GM18861 (cell line): ENCODE data around the gene PDZRN3.
"Not testable (repeated sequence)": the region's sequence is repeated elsewhere in the genome, so short reads cannot be mapped to it uniquely, and the experiment has no call there.

Experiments
- ATAC-seq: cut with Tn5 transposase; IDR thresholded peaks from one replicate; pipeline ENCODE4 v1.9.1; 2021; ENCODE audit not compliant: unreplicated experiment

PDZRN3 gene

DNA sequence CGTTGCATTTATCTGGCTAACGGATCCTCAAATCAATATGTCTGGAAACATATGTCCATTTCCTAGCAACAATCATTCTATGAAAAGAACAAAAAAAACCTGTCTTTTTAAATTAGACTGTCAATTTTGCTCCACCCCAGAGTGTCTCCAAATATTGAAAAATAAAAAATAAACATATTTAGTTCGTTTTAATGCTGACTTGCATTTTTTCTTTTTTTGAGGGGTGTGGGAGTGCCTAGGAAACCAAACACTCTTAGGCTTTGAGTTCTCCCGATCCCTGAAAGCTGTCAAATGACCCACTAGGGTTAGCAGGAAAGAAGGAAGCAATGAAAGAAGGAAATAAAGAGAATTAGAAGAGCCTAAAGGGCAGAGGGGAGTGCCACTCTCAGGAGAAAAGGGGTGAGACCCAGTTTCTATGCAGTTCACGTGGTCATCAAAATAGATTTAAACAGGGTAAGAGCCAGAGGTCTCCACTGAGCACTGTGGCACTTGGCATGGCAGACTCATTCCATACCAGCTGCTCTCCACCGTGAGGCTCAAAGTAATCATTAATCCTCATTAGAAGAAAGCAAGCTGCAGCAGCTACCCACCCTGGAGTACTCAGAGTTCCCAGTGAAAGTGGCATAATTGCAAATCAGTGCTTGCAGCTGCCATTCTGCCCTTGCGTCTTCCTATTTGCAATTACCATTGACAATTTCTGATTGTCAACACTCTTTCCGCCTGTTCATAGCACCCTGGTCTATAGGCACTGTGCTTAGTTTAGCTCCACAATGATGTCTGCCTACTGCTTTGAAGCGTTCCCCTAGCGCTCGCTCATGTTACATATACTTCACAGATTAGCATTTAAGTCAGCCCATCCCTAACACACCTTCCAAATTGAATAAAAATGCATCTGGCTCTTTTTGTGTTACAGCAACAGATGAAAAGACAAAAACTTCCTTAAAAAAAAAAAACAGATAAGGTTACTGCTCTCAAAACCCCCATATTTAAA, 32.3 kb downstream of the PDZRN3 start:
- no peak for ATAC-seq

DNA sequence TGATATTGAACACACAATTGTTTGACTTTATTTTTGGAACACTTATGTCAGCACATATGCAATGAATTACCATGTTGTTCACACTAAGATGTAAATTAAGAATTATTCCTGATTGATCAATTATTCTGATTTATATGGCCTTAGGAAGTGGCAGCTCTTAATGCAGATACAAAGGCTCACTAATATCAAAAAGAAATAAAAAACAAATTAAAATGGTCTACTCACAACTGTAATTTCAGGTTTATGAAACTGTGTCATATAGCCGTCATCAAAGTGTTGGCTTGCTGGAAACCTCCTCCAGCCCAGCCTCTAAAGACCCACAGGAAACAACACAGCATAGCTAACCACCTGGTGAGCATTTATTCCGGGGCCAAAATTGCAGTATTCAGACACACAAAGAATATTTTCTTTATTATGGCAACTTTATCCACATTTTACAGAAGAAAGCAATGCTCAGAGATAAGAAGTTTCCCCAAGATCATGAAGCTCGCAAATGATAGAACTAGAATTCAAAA, 33.4 kb downstream of the PDZRN3 start:
- ATAC-seq: no peak

DNA sequence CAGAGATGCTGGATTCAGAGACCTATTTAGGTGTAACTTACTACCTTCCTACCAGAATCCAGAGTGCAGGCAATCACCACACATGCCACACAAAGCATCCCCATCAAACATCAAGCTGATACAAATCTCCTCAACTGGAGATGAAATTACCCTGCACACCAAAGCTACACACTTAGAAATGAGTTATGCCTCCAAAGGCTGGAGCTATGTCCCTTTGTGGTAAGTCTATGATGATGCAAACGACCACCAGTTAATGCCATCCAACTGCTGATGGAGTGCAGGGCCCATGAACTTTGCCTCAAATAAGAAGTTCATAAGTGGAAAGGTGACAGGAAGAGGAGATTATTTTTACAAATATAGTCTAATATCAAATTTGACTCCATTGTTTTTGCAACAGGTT, 38.1 kb downstream of the PDZRN3 start:
- no peak for ATAC-seq

DNA sequence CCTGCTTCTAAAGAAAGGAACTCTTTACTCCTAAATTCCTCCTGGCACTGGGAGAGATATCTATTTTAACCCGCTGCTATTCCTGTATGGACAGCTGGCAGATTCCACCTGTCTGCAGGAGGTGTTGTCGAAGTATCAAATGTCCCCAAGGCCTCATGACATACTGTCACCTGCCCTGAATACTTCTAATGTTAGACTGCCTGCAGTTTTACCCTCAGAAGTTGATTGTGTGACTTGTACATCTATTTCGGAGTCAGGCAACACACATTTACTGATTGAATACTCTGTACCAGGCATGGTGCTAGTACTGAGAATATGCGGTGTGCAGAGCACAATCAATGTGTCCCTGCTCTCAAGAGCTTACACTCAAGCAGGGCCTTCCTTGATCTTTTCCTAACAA, 38.6 kb downstream of the PDZRN3 start:
- no peak for ATAC-seq

DNA sequence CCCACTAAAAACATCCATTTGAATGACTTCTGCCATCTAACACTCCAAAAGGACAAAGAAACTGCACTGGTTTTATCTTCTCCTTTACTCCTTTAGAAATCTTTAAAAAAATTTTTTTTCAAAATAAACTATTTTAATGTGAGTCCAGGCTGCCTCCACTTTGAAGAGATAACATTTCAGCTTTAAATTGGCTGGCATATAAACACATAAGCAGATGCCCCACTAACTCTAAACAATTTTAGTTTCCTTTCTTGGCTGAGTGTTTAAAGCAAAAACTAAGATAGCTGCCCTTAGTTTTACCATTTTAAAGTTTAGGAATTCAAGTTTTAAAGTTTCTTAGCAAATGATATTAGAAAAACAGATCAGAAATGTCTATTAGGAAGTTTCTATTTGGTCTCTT, 39.9 kb downstream of the PDZRN3 start:
- no peak for ATAC-seq

DNA sequence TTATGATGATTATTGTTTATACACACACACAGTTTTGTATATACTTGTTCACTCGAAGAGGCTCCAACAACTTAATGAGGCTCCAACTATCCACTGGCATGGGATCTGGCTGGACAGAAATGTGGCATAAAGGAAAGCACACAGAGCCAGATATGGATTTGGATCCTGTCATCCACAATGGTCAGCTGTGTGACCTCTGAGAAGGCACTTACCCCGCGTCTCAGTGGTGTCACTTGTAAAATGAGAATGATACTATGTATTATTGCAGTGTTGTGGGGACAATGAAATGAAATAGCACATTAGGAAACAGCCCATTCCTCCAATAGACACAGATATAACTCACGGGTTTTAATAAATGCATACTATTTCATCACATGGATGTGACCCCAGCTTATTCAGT, 42.2 kb downstream of the PDZRN3 start:
- ATAC-seq: no peak

DNA sequence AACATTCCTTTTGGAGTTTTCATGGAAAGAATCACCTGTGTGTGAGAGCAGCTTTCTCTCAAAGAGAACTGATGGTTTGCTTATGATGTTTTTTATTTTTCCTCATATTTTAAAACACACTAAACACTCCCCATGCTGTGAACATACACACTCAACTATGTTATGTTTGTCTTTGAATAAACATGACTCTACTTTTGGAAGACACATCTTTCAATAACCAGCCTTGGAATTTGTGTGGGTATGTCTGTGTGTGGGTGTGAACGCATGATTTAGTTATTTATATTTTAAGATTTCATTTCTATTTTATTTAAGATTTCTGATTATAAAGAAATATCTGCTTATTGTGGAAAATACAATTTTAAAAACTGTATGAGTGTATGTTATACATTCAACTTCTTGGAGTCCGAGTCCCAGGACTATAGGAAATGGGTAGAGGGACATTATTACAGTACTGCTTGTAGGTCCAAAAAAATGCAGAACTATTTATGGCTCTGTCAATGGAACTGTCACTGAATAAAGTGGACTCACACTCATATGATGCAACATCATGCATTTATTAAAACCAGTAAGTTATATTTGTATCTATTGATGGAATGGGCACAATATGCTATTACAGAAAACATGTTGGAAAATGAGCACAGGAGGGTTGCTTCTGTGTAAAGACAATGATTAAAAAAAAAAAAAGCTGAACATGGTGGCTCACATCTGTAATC, 43.5 kb downstream of the PDZRN3 start:
- no peak for ATAC-seq

DNA sequence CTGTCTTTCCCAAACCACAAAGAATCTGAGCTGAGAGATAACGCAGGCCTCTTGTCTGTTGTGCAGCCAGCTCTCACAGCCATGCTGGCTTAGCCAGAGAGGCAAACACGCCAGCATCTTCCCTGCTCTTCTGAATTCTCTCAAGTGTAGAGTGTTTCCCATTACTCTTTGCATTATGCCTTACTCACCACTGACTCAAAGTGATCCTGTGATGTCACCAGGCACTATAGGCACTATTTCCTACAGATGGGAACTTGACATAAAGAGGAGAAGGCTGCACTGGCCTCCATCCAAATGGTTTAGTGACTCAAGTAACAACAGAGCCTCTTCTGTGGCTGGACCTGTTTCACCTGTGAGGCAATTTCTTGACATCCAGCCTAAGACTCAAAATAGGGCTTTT, 44.4 kb downstream of the PDZRN3 start:
- ATAC-seq: no peak

DNA sequence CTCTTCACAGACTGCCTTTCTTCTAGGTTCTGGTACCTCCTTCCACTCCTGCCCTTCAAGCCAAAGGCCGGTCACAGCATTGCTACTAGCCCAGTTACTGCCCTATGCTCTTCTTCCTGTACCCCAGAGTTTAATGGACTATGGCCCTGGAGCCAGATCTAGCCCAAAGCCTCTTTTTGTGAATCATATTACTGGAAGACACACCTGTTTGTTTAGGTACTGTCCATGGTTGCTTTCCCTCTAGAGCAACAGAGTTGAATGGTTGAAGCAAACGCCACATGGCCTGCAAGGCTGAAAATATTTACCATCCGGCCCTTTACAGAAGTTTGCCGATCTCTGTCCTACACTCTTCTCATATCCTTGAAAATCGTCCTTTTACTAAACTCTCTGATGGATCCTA, 47.0 kb downstream of the PDZRN3 start:
- ATAC-seq: no peak

DNA sequence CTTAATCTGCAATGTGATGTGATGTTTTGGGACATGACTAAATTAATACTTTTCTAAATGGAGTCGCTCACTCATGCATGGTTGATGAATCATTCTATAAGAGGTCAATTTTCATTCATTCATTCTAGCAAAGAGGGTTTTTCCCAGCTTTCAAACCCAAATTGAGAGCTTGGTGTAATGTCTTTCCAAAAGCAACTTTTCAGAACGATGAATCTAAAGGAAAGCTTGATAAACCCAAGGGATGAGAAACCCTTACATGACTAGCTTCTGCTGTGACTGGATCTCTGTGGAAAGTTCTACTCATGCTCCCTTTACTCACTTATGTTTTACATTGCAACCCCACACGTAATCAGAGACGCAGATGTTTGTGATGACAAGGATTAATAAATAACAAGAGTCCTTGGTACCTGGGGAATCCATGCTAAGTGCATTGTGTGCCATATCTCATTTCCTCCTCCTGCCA, 47.7 kb downstream of the PDZRN3 start:
- ATAC-seq: no peak

DNA sequence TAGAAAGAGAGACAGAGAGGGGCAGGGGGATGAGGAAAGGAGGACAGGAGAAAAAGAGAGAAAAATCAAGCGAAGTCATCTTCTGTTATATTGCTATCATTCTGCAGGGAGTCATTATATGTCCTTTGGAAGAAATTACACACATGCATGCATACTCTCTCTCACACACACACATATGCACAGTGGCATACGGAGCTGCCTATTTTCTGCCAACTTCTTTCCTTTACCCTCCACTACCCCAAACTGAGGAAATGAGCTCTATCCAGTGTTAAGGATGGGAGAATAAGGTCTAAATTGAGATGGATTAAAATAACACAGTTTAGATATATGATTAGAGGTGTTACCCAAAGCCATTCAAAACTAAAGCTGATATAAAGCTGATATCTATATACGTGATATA, 48.8 kb downstream of the PDZRN3 start:
- ATAC-seq: no peak

DNA sequence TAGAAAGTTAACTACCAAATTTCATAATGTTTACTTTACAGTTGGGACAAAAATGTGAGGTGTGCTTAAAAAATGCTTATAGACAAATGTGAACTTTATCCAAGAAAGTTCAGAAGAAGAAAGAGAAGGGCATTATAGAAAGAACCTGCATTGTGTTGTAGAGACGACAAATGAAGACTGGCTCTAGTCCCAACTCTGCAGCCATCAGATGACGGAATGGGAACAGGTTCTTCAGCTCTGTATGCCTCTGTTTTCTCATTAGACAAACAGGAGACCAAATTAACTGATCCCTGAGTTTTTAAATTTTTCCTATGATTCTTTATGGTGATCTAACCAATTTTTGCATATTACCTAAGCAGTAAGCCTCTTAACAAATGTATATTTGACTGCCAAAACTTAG, 49.2 kb downstream of the PDZRN3 start:
- no peak for ATAC-seq

DNA sequence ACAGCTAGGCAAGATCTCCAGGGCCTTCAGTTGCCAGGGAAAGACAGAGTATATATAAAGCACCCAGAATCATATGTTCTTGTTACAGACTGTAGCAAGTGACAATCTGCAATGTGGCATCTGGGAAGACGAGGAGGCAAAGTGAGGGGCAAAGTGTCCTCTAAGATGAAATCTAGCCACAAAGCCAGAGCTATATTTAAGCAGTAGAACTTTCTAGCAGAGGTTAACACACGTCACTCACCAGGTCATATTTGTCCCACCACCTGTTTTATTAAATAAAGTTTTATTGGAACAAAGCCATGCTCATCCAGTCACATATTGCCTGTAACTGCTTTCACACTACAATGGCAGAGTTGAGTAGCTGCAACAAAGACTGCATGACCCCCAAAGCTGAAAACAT, 51.5 kb downstream of the PDZRN3 start:
- no peak for ATAC-seq

DNA sequence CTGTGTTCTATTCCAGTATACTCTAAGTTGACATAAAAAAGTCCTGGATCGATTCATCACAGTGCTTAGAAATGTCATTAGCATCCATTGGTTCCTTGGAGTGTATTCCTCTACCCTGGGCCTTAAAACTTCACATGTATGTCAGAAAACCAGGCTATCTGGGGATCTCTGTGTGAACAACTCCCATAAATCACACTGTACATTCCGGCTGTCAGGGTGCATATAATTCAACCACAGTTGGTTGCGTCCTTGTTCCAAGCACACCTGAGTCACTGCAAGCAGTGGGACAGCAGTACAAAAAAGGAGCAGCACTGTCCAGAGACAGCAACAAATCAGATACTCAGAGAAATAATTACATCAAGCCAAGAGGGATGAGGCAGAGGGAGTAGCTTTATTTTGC, 52.4 kb downstream of the PDZRN3 start:
- no peak for ATAC-seq

DNA sequence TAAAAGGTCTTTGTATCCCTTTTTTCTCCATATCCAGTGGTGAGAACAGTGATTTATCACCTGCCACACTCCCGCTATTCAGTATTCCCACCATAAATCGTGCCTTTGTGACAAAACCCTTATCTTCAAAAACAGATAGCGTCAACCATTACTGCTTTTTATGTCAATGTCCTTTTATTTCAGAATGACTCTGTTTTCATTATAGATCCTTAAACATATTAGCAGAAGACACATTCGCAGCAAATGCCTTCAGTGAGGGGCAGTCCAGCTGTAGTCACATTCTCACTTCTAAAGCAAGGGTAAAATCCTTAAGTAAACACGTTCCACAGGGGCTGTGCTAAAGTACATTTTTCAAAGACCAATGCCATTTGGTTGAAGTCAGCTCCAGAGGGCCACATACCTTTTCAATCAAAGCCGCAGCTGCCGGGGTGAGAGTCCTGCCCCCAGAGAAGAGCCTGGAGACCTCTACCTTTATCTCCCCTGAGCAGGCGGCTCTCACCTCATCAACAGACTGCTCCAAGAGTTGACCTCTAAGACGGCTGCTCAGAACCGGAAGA, 53.4 kb downstream of the PDZRN3 start:
- ATAC-seq: no peak

DNA sequence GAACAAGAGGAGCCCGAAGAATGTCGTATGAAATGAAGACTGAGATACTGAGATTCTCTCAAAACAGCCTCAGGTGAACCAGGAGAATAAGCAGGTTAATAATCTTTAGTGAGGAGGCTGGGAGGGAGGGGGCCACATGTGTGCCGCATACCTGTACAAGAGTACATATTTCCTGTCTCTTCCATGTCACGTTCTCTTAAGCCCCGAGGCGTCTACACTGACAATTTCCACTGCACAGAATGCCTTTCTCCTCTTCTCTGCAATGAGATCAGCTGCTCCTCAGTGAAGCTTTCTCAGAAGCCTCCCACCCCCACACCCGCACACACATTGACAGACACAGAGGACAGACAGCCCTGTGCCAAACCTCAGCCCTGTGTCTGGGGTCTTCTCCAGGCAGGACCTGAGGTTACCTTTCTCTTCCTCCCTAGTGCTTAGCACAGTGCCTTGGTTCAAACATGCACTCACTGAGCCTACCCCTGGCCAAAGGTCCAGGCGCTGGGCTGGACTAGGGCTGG, 55.4 kb downstream of the PDZRN3 start:
- no peak for ATAC-seq

DNA sequence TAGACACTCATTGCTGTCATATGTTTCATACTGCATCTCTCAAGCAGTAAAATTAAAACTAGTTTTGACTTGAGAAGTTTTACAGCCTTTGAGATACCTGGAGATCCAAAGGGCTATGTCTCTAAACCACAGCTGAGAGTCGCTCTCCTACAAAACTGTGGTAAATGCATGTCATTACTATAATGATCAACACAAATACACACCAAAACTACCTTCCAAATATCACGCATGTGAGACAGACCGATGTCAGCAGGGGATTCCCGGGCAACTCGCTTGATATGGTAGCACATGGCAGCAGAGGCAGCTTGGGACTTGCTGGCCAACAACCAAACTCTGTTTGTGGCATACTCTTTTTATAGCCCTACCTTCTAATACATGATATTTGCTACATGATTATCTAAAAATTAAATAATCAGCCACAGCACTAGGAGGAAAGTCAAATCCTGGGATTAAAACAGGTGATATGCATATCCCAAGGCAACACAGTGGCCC, 56.3 kb downstream of the PDZRN3 start:
- no peak for ATAC-seq

DNA sequence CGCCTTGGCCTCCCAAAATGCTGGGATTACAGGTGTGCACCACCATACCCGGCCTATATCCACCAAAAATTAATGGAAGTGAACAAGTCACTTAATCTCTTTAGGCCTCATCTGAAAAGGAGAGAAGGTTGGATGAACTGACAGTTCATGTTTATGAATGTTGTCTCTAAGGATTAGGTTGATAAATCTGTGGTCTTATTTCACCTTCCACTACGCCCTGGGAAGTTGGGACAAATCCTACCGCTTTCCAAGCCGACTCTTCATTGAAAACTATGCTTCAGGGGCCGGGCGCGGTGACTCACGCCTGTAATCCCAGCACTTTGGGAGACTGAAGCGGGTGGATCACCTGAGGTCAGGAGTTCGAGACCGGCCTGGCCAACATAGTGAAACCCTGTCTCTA, 59.4 kb downstream of the PDZRN3 start:
- not testable (repeated sequence) for ATAC-seq

DNA sequence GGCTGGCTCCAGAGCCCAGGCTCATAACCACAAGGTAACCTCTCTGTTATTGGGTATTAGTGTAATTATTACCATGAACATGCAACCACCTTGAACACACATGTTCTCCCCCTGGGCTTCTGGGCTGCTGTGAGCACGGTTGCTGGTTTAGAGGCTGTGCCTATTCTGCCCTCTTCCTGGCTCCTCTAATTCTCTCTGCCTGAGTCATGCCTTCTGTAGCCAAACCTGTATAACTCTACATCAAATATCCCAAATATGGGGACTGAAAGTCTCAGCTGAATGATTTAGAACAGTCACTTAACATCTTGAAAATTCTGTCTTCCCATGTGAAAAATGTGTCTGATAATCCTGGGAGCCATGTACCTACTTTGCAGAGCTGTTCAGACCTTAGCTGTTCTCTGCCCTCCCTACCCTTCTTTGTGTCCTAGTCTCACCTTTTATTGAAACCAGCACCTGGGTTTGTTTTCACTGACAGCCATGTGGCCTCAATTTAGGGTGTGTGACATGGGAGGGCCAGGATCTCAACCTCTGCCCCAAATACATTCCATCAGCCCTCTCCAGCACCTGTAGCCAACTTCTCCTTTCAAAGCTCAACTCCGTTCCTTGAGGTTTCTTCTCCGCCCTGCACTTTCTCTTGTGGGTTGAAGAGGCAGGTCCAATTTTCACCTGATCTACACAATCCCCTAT, 60.7 kb downstream of the PDZRN3 start:
- no peak for ATAC-seq

DNA sequence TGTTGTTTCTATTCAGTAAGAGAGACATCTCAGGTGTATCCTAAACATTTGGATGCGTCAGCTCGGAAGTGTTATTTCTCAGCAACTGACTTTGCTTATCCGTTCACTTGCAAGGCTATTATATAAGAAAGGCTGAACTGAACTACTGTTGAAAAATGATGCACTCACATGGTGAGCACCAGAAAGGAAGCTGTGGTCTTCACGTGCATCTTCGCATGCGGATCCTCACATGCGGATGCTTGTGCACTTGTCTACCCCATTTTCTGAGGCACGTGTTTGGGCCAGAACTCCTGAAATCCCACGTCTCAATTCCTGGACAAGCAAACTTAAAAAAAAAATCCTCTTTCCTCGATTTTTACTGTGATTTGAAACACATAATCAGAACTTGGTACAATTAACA, 63.2 kb downstream of the PDZRN3 start:
- no peak for ATAC-seq

DNA sequence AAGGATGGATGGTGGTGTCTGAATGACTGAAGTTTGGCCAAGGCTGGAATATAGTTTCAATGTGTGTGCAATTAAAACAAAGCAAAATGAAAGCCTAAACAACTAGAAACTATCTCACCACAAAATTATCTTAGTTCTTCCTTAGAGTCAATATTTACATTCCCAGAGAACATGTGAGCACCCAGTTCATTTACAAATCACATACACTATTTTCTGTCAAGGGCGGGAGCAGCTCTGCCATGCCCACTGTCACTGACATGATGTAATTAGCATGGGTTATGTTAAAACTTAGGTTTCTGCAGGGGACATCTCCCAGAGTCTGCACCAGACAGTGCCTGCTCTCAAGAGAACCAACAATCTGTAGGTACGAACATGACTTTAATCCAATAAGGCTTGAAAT, 65.0 kb downstream of the PDZRN3 start:
- ATAC-seq: no peak
